Ovary (tissue), 3 donors: ENCODE results near the gene SLIT3.

Source experiments
- CTCF ChIP-seq, 3 donors: fragments of 450-650 bp in 2 of 3; fragments of 200-600 bp in 1 of 3; IDR thresholded peaks; one replicate each; pipeline versions ENCODE4 v1.5.1 to v1.8.0; 2016 to 2022; ENCODE audit warnings: antibody characterized with exemption in 3 of 3, mild to moderate bottlenecking in 1 of 3
- POLR2A ChIP-seq: fragments of 450-650 bp; IDR thresholded peaks from one replicate; pipeline ENCODE4 v1.6.1; 2017; ENCODE audit warnings: antibody characterized with exemption, mild to moderate bottlenecking, moderate library complexity
- donor health status: DM: no; HTN: no; CAD: no.

- TF ChIP-seq POLR2A = no peak
- no peak for TF ChIP-seq CTCF (IDR thresholded peaks at IDR 0.05)
These were observed 52.4 kb downstream of the SLIT3 start for GRCh38 chr5:169248550-169248949.
